COLO668 (cell line): ENCODE measurements around the gene DNAJA4.
A peak's percentile ranks its signal among the peaks of the same experiment; 100 is the strongest.

Source experiments
- DNase-seq: peaks from one replicate; lab custom pipeline; 2025; ENCODE audit not compliant: unreplicated experiment; lab: John Stamatoyannopoulos, UW

The DNAJA4 gene

GRCh38 chr15:78313383-78313782 is 49.0 kb downstream of the DNAJA4 start:
- no peak for DNase-seq

GRCh38 chr15:78314181-78314581 is 49.8 kb downstream of the DNAJA4 start:
- no peak for DNase-seq

DNA sequence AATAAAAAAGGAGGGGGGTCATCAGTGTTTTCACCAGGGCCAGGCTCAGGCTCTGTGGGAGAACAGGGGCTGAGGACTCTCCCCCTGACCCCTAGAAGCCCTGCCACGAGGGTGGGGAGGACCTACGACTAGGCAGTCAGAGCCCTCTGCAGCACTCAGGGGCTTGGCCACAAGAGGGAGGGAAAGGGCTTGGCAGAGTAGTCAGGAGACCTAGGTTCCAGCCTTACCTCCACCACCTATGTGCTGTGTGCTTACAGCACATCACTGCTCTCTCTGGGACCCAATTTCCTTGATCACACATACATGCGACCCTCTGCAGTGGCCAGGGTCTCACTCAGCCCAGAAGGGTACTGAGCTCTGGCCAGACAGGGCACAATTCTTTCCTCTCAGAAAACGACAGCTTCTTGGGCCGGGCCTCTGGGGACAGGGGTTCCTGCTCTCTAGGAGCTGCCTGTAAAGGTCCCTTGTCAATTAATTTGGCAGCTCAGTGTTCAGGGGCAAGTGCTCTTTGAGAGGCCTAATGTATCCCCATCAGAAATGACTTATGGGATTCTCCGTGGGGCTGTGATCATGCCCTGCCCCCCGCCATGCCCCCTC is 51.4 kb downstream of the DNAJA4 start:
- peak; percentile 17 for DNase-seq

DNA sequence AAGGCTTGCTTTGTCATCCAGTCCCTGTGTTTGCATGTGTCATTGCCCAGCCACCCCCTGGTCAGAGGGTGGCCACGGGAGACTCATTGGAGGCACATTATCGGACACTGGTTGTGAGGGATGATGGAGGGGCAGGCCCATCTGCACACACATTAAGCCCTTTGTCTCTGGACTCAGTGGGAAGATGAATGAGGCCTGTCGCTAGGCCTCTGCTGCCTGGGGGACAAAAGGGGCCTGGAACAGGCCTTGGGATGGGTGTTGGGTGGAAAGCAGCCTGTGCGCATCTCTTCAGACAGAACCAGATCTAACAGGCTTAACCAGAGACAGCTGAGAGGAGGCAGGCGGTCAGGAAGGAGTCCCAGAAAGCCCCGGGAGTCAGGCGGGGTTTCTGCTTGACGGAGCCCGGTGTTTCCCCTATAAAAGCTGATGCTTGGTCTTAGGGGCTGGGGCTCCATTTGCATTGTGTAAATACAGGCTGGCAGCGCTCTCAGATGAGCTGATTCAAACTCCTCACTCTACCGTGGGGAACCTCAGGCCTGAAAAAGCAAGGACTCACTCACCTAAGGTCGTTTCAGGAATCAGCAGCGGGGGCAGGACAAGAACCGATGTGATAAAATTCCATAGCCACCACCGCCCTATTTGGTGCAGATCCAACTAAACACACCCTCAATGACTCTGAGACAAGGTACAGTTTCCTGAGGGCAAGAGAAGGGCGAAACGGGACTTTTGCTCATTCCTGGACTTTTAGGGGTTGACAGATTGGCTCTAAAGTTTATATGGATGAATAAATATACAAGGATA is 52.1 kb downstream of the DNAJA4 start:
- DNase-seq = peak; percentile 14

DNA sequence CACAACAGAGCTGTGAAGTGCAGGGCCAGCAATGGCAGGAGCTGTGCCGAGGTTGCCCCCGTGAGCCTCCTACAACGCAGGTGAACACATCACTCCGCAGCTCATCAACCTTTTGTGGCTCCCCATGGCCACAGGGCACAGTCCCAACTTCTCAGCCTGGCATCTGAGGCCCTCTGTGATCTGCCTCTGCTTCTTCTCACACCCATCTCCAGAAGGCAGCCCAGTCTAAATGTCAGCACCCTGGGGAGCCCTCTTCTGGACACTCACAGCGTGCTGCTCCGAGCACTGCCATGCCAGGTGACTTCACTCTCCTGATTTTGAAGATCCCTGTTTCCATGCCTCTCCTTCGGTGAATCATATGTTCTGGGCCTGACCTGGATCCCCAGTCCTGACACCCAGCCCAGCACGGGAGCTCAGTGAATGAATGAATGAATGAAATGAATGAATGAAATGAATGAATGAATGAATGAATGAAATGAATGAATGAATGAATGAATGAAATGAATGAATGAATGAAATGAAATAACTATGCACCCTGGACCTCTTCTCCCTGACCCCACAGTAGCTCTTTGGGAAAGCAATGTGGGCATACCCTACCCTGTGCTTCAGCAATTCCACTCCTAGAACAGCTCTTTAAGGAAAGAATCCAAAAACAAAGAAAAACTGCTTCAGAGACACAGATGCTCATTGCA is 52.9 kb downstream of the DNAJA4 start:
- peak; percentile 10 for DNase-seq

DNA sequence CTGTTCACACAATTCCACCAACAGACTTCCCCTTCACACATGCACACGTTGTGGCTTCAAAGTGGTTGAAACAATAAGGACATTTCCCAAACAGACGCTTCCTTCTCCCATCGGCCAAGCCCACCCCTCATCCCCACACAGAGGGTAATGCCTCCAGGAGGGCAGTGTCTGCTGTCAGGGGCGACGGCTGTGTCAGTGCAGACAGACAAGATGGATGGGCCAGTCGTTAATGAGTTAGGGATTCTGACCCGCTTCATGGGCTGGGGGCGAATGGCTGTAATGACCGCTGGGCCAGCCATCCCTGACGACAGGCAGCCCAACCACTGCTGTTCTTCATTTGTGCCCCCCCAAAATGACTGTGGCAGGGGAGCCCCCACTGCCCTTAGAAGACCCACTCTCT is 55.2 kb downstream of the DNAJA4 start:
- DNase-seq = no peak

DNA sequence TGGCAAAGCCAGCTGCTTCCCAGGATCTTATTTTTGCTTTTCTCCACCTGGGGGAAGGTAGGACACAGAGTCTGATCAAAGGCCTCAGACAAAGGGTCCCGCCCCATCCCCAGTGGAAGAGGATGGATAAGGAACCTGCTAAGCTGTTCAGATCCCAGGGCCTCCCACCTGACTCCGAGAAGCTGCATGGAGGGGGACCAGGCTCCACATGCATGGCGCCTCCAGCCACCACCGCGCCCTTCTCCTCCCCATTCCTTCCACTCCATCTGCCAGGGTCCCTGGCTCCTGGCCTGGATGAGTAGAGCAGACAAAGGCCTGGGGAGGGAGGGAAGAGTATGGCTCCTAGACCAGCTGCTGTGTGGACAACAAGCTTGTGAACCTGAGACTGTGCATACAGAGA is 55.8 kb downstream of the DNAJA4 start:
- DNase-seq = no peak

DNA sequence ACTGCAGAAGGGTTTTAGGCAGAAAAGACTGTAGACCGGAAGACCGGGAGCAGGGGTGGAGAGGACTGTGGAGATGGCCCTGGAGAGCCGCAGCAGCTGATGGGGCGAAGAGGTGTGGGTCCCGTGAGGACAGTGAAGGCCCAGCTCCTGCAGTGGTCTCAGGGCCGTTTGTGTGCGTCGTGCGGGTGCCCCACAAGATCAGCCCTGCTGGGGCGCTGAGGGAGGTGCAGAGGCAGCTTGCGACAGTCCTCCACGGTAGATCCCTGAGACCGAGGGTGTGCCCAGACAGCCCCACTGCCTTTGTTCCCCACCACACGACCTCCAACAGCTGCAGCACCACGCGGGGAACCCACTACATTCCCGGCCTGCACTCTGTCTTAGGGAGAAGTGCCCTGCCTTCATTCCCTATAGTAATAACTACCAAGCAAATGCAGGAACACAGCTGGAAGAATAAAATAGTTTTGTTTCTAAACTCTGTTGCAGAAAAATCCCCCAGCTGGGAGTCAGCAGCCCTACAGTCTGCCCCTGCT is 56.7 kb downstream of the DNAJA4 start:
- DNase-seq = no peak

DNA sequence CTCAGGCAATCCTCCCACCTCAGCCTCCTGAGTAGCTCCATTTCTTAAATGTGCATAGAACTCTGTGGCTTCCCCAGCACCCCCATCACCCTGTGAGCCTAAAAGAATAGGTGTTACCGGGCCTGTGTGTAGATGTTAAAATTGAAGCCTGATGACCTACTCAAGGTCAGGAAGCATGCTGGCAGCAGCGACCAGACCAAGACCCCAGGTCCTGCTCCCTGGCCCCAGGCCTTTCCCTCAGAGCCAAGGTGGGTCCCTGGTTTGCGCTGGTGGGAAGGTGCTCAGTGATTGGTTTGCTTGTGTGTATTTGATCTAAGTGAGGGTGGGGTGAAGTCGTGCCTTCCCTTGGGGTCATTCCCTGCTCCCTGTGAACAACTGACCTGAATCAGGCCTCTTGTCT is 57.4 kb downstream of the DNAJA4 start:
- no peak for DNase-seq

DNA sequence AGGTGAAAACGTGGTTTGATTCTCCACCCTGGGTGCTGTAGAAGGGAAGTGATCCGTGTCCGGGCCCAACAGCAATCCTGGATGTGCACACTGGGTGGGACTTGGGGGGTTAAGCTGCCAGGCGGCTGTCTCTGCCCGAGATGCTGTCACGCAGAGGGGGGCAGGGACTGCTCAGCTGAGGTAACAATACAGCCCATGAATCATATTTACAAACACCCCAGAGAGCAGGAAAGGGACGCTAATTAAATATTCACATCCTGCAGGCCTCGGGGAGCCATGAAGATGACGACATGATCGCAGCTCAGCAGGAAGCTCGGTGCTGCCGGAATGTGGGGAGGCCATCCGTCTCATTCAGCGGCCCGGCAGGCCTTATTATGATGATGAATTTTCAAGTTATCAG is 57.9 kb downstream of the DNAJA4 start:
- DNase-seq = peak; percentile 74

DNA sequence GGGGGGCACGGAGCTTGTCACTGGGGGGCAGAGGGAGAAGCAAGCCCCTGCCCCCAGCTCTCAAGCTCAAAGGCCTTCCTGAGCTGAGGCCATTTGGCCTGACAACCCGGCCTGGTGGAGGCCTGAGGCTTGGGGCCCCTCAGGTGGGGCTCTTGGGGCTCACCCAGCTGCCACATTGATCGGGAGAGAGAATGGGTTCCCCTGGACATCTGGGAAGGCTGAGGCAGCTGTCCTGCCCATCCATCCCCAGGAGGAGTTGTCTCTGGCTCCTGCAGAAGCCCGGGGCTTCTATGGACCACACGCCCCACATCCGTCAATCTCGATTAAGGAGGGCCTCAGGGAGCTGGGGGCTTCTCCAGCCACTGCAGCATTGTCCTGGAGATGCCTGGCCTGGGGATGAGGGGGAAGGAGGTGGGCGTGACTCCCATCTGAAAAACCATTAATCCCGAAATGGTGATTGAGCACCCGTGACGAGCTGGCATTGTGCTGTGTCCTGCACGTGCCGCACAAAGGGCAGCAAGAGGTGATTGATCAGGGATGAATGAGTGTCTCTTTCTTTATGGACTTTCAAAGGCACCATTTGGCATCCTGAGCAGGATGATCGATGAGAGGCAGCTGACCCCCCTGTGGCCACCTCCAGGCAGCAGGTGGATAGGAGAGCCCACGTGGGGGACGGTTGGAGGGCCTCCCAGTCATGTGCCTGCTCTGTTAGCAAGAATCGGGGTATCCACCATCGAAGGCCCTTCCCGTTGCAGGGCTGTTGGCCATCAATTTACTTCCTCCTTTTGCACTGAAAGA is 58.6 kb downstream of the DNAJA4 start:
- DNase-seq = no peak

- DNase-seq = no peak
Observed at GRCh38 chr15:78323693-78324092, 59.3 kb downstream of the DNAJA4 start.

- DNase-seq = no peak
Observed at GRCh38 chr15:78324144-78324543, 59.8 kb downstream of the DNAJA4 start.

GRCh38 chr15:78325092-78325843 is 60.9 kb downstream of the DNAJA4 start:
- no peak for DNase-seq

DNA sequence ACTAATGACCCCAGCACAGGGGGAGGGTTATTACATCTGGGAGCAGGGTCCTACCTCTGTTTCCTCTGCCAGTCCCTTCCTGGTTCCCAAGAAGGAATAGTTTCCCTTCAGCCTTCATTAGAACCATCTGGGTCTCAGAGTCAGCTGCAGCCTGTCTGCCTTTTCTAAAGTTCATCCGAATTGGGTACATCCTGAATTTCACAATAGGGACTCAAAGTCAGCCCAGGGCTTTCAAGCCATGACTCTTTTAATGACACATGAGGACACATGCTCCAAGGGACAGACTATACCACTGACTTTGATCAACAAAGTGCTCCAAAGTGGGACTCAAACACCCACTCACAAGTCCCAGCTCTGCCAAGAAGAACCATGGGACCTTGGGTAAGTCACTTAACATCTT is 63.1 kb downstream of the DNAJA4 start:
- no peak for DNase-seq

- no peak for DNase-seq
Observed at GRCh38 chr15:78329625-78330024, 65.3 kb downstream of the DNAJA4 start.
